Stimulated activated naive CD8-positive, alpha-beta T cell treated with anti-CD3 and anti-CD28 coated beads, Interleukin-15, amount 100 ng/mL, for 72 hours (primary cell): ENCODE data around the gene ZFR2.
"Not testable (repeated sequence)": the region's sequence is repeated elsewhere in the genome, so short reads cannot be mapped to it uniquely, and the experiment has no call there.

Experiments
- ATAC-seq: fragments of 150-1000 bp; cut with Tn5 transposase; 2 replicates; pipeline ENCODE4 v1.10.0; 2021; ENCODE audit warnings: mild to moderate bottlenecking, moderate library complexity
- DNase-seq, 2 donors: peaks; one replicate each; pipeline ENCODE4 v3.0.0; 2021 to 2022
- H3K27ac Mint-ChIP-seq, 2 donors: one replicate each; pipeline ENCODE4 v1.8.0; 2022; ENCODE audit warnings: mild to moderate bottlenecking in 2 of 2, mixed read lengths in 2 of 2, moderate library complexity in 2 of 2
- H3K27me3 Mint-ChIP-seq: one replicate; pipeline ENCODE4 v1.8.0; 2022; ENCODE audit warnings: mixed read lengths
- H3K4me1 Mint-ChIP-seq: one replicate; pipeline ENCODE4 v1.8.0; 2022; ENCODE audit warnings: mild to moderate bottlenecking, mixed read lengths
- H3K4me3 Mint-ChIP-seq, 2 donors: one replicate each; pipeline ENCODE4 v1.8.0; 2022; ENCODE audit warnings: mild to moderate bottlenecking in 2 of 2, mixed read lengths in 2 of 2, moderate library complexity in 1 of 2
- H3K9me3 Mint-ChIP-seq, 2 donors: one replicate each; pipeline ENCODE4 v1.8.0; 2022; ENCODE audit warnings: mixed read lengths in 2 of 2

ZFR2 gene

GRCh38 chr19:3868770-3869456 lies at the start of gene ZFR2:
Gene ZFR2, minus strand, starts transcription at chr19:3869038. Its CDS starts 21 bp downstream, at chr19:3869017.
- Mint-ChIP-seq H3K27me3 (peaks cover 46% of the 10 kb centered on the region), H3K4me3 (peak within 1 kb of the TSS; percentile 42 to 62), H3K4me1 (peaks cover 7% of the 10 kb centered on the region), H3K9me3 (peaks cover 7 to 11% of the 10 kb centered on the region in 2 donors), H3K27ac (peak within 1 kb of the TSS in 1 of 2 donors; percentile 81)
- DNase-seq: peak in 1 of 2 donors; percentile 7
- ATAC-seq: no peak

- H3K27me3 Mint-ChIP-seq: peaks cover 16% of the 10 kb centered on the region
- no peak overlapping the region for H3K27ac Mint-ChIP-seq
- DNase-seq (no peak), ATAC-seq (no peak)
- no peaks in the 10 kb centered on the region for H3K4me1 Mint-ChIP-seq
- H3K9me3 Mint-ChIP-seq: peaks cover 0 to 7% of the 10 kb centered on the region in 2 donors
- no peak overlapping the region for H3K4me3 Mint-ChIP-seq
These were observed 47.2 kb upstream of the ZFR2 start for GRCh38 chr19:3916033-3916432.

- Mint-ChIP-seq H3K4me3 (no peak overlapping the region), H3K4me1 (no peaks in the 10 kb centered on the region), H3K27me3 (peaks cover 16% of the 10 kb centered on the region), H3K9me3 (peaks cover 4 to 7% of the 10 kb centered on the region in 2 donors), H3K27ac (no peak overlapping the region)
- no peak for DNase-seq
- no peak for ATAC-seq
These were observed 45.4 kb upstream of the ZFR2 start for GRCh38 chr19:3914199-3914598.

- peaks cover 6% of the 10 kb centered on the region for H3K27me3 Mint-ChIP-seq
- H3K4me1 Mint-ChIP-seq: no peaks in the 10 kb centered on the region
- H3K27ac Mint-ChIP-seq: no peak overlapping the region
- DNase-seq (no peak), ATAC-seq (no peak)
- no peak overlapping the region for H3K4me3 Mint-ChIP-seq
- H3K9me3 Mint-ChIP-seq: peaks cover 0 to 4% of the 10 kb centered on the region in 2 donors
These were observed 41.3 kb upstream of the ZFR2 start for GRCh38 chr19:3910105-3910504.

- ATAC-seq (no peak), DNase-seq (no peak)
- no peak overlapping the region for H3K4me3 Mint-ChIP-seq
- peaks cover 6% of the 10 kb centered on the region for H3K27me3 Mint-ChIP-seq
- H3K4me1 Mint-ChIP-seq: no peaks in the 10 kb centered on the region
- peaks cover 0 to 4% of the 10 kb centered on the region in 2 donors for H3K9me3 Mint-ChIP-seq
- no peak overlapping the region for H3K27ac Mint-ChIP-seq
These were observed 39.6 kb upstream of the ZFR2 start for GRCh38 chr19:3908266-3909054.

GRCh38 chr19:3907626-3908265 lies 38.9 kb upstream of the ZFR2 start:
- no peak overlapping the region for H3K4me3 Mint-ChIP-seq
- DNase-seq (no peak), ATAC-seq (no peak)
- peaks cover 0 to 4% of the 10 kb centered on the region in 2 donors for H3K9me3 Mint-ChIP-seq
- H3K4me1 Mint-ChIP-seq: no peaks in the 10 kb centered on the region
- H3K27me3 Mint-ChIP-seq: no peaks in the 10 kb centered on the region
- H3K27ac Mint-ChIP-seq: no peak overlapping the region

- no peak overlapping the region for H3K27ac Mint-ChIP-seq
- no peaks in the 10 kb centered on the region for H3K9me3 Mint-ChIP-seq
- H3K4me1 Mint-ChIP-seq: no peaks in the 10 kb centered on the region
- no peak for DNase-seq
- no peak for ATAC-seq
- no peaks in the 10 kb centered on the region for H3K27me3 Mint-ChIP-seq
- H3K4me3 Mint-ChIP-seq: no peak overlapping the region
These were observed 35.4 kb upstream of the ZFR2 start for GRCh38 chr19:3904233-3904632.

- Mint-ChIP-seq H3K27me3 (no peaks in the 10 kb centered on the region), H3K27ac (no peak overlapping the region), H3K4me3 (no peak overlapping the region), H3K4me1 (peaks cover 6% of the 10 kb centered on the region), H3K9me3 (no peaks in the 10 kb centered on the region)
- no peak for DNase-seq
- ATAC-seq: no peak
These were observed 33.6 kb upstream of the ZFR2 start for GRCh38 chr19:3902317-3902973.

GRCh38 chr19:3899531-3900294 lies 30.9 kb upstream of the ZFR2 start:
- Mint-ChIP-seq H3K27ac (no peak overlapping the region), H3K4me3 (no peak overlapping the region), H3K9me3 (no peaks in the 10 kb centered on the region), H3K4me1 (peaks cover 6% of the 10 kb centered on the region), H3K27me3 (no peaks in the 10 kb centered on the region)
- DNase-seq (no peak), ATAC-seq (no peak)

- Mint-ChIP-seq H3K27ac (no peak overlapping the region), H3K4me3 (no peak overlapping the region), H3K9me3 (no peaks in the 10 kb centered on the region), H3K27me3 (no peaks in the 10 kb centered on the region), H3K4me1 (peaks cover 6% of the 10 kb centered on the region)
- DNase-seq (no peak), ATAC-seq (no peak)
These were observed 29.6 kb upstream of the ZFR2 start for GRCh38 chr19:3898426-3898825.

GRCh38 chr19:3897936-3898335 lies 29.1 kb upstream of the ZFR2 start:
- Mint-ChIP-seq H3K4me3 (no peak overlapping the region), H3K27me3 (no peaks in the 10 kb centered on the region), H3K27ac (no peak overlapping the region), H3K9me3 (no peaks in the 10 kb centered on the region), H3K4me1 (peaks cover 6% of the 10 kb centered on the region)
- ATAC-seq (no peak), DNase-seq (no peak)

GRCh38 chr19:3895788-3896187 lies 26.9 kb upstream of the ZFR2 start:
- Mint-ChIP-seq H3K27me3 (no peaks in the 10 kb centered on the region), H3K4me3 (no peak overlapping the region), H3K27ac (no peak overlapping the region), H3K9me3 (no peaks in the 10 kb centered on the region), H3K4me1 (peaks cover 6% of the 10 kb centered on the region)
- ATAC-seq (no peak), DNase-seq (no peak)

- ATAC-seq, H3K4me1 Mint-ChIP-seq: not testable (repeated sequence)
These were observed 26.1 kb upstream of the ZFR2 start for GRCh38 chr19:3894959-3895358.

GRCh38 chr19:3893509-3894179 lies 24.8 kb upstream of the ZFR2 start:
- Mint-ChIP-seq H3K4me3 (no peak overlapping the region), H3K27me3 (no peaks in the 10 kb centered on the region), H3K9me3 (no peaks in the 10 kb centered on the region), H3K4me1 (peaks cover 6% of the 10 kb centered on the region), H3K27ac (no peak overlapping the region)
- no peak for DNase-seq
- ATAC-seq: no peak

More at GRCh38 chr19:3894959-3895358, 26.1 kb upstream of the ZFR2 start:
- not testable (repeated sequence) for H3K4me3 Mint-ChIP-seq, DNase-seq, H3K27me3 Mint-ChIP-seq, H3K27ac Mint-ChIP-seq, H3K9me3 Mint-ChIP-seq
